Activated CD4-positive, alpha-beta memory T cell treated with anti-CD3 and anti-CD28 coated beads, Interleukin-2, amount 10 ng/mL, durations not matched to agents 7 days and 5 days (primary cell): ENCODE data around the gene HOXD3. TPM values are rescaled to one million over a fixed set of nuclear protein-coding genes. Genes with fewer than 3 reads are reported as not detected.

Experiments used
- CTCF ChIA-PET: fragments of 350-600 bp; sonication (Branson Sonifier 250); formaldehyde crosslinking; loops from one replicate; lab custom pipeline; 2021; ENCODE audit warnings: antibody characterized with exemption, inconsistent platforms; lab: Charles Lee
- POLR2A ChIA-PET: fragments of 350-600 bp; sonication (Branson Sonifier 250); formaldehyde crosslinking; loops from one replicate; lab custom pipeline; 2021; ENCODE audit warnings: antibody characterized with exemption; lab: Charles Lee
- DNase-seq: peaks from one replicate; pipeline ENCODE4 v3.0.0-alpha.2; 2020
- H3K27ac Mint-ChIP-seq: one replicate; pipeline ENCODE4 v1.8.0; 2021; ENCODE audit warnings: mild to moderate bottlenecking, mixed read lengths
- H3K27me3 Mint-ChIP-seq: one replicate; pipeline ENCODE4 v1.8.0; 2021; ENCODE audit warnings: mixed read lengths
- H3K36me3 Mint-ChIP-seq: one replicate; pipeline ENCODE4 v1.8.0; 2021; ENCODE audit warnings: low read depth, mixed read lengths
- H3K4me1 Mint-ChIP-seq: one replicate; pipeline ENCODE4 v1.8.0; 2021; ENCODE audit warnings: mixed read lengths
- H3K4me3 Mint-ChIP-seq: one replicate; pipeline ENCODE4 v1.8.0; 2021; ENCODE audit warnings: mild to moderate bottlenecking, mixed read lengths
- H3K9me3 Mint-ChIP-seq: one replicate; pipeline ENCODE4 v1.8.0; 2021; ENCODE audit warnings: mixed read lengths
- total RNA-seq, 2 experiments: library from RNA; stranded (reverse); gene quantifications; one replicate each; pipeline ENCODE4 v1.2.3, GENCODE V29; 2021

HOXD3 gene
- total RNA-seq, 2 experiments from 2014 or later: not detected

GRCh38 chr2:176131848-176132158 lies 25.3 kb upstream of the HOXD3 start:
- no peak overlapping the region for H3K4me3 Mint-ChIP-seq
- DNase-seq: no peak
- no peak overlapping the region for H3K27ac Mint-ChIP-seq
- H3K9me3 Mint-ChIP-seq: no peaks in the 10 kb centered on the region
- H3K4me1 Mint-ChIP-seq: peaks cover 29% of the 10 kb centered on the region
- peaks cover 10% of the 10 kb centered on the region for H3K36me3 Mint-ChIP-seq
- CTCF ChIA-PET: interaction anchor here (0.7 to 3.4 kb wide), 9 partner anchors 8 to 521 kb away, joined by 4 to 10 read pairs (median 6); partner anchors contain the start of gene HOXD10
- peaks cover 80% of the 10 kb centered on the region for H3K27me3 Mint-ChIP-seq
- POLR2A ChIA-PET: no interaction called here

GRCh38 chr2:176132205-176133171 lies 24.6 kb upstream of the HOXD3 start:
- H3K27me3 Mint-ChIP-seq: peaks cover 83% of the 10 kb centered on the region
- H3K36me3 Mint-ChIP-seq: peaks cover 10% of the 10 kb centered on the region
- POLR2A ChIA-PET: interaction anchor here (1.0 kb wide), 1 partner anchor 11 kb away, joined by 3 read pairs; no protein-coding TSS in a partner anchor
- peaks cover 29% of the 10 kb centered on the region for H3K4me1 Mint-ChIP-seq
- no peak overlapping the region for H3K27ac Mint-ChIP-seq
- peak overlapping the region; percentile 69 for H3K4me3 Mint-ChIP-seq
- no peaks in the 10 kb centered on the region for H3K9me3 Mint-ChIP-seq
- DNase-seq: no peak
- CTCF ChIA-PET: interaction anchor here (0.7 to 3.4 kb wide), 10 partner anchors 8 to 720 kb away, joined by 4 to 10 read pairs (median 6); partner anchors contain the start of gene HOXD10

- H3K4me3 Mint-ChIP-seq: no peak overlapping the region
- DNase-seq: no peak
- ChIA-PET POLR2A (no interaction called here), CTCF (interaction anchor here (0.7 to 3.4 kb wide), 3 partner anchors 37 to 719 kb away, joined by 4 to 9 read pairs (median 7); no protein-coding TSS in a partner anchor)
- no peaks in the 10 kb centered on the region for H3K9me3 Mint-ChIP-seq
- H3K36me3 Mint-ChIP-seq: peaks cover 6% of the 10 kb centered on the region
- H3K27me3 Mint-ChIP-seq: peaks cover 83% of the 10 kb centered on the region
- H3K4me1 Mint-ChIP-seq: peaks cover 25% of the 10 kb centered on the region
- no peak overlapping the region for H3K27ac Mint-ChIP-seq
These were observed 23.7 kb upstream of the HOXD3 start for GRCh38 chr2:176133389-176133788.

- Mint-ChIP-seq H3K27ac (no peak overlapping the region), H3K4me1 (peaks cover 27% of the 10 kb centered on the region), H3K36me3 (peaks cover 5% of the 10 kb centered on the region), H3K4me3 (no peak overlapping the region), H3K9me3 (no peaks in the 10 kb centered on the region), H3K27me3 (peaks cover 84% of the 10 kb centered on the region)
- ChIA-PET POLR2A (no interaction called here), CTCF (interaction anchor here (3.4 kb wide), 1 partner anchor 421 kb away, joined by 9 read pairs; no protein-coding TSS in a partner anchor)
- DNase-seq: no peak
These were observed 23.1 kb upstream of the HOXD3 start for GRCh38 chr2:176134035-176134434.

- Mint-ChIP-seq H3K9me3 (no peaks in the 10 kb centered on the region), H3K4me1 (peaks cover 32% of the 10 kb centered on the region), H3K4me3 (no peak overlapping the region), H3K27me3 (peaks cover 89% of the 10 kb centered on the region), H3K36me3 (peaks cover 5% of the 10 kb centered on the region), H3K27ac (no peak overlapping the region)
- ChIA-PET CTCF (no interaction called here), POLR2A (no interaction called here)
- no peak for DNase-seq
These were observed 22.1 kb upstream of the HOXD3 start for GRCh38 chr2:176135035-176135440.

- H3K36me3 Mint-ChIP-seq: no peaks in the 10 kb centered on the region
- POLR2A ChIA-PET: no interaction called here
- no peak overlapping the region for H3K4me3 Mint-ChIP-seq
- CTCF ChIA-PET: interaction anchor here (1.1 kb wide), 1 partner anchor 318 kb away, joined by 3 read pairs; no protein-coding TSS in a partner anchor
- no peak overlapping the region for H3K27ac Mint-ChIP-seq
- H3K27me3 Mint-ChIP-seq: peaks cover 89% of the 10 kb centered on the region
- peaks cover 34% of the 10 kb centered on the region for H3K4me1 Mint-ChIP-seq
- no peaks in the 10 kb centered on the region for H3K9me3 Mint-ChIP-seq
- no peak for DNase-seq
These were observed 20.5 kb upstream of the HOXD3 start for GRCh38 chr2:176136374-176137251.

GRCh38 chr2:176137252-176137580 lies 19.9 kb upstream of the HOXD3 start:
- Mint-ChIP-seq H3K9me3 (no peaks in the 10 kb centered on the region), H3K27me3 (peaks cover 87% of the 10 kb centered on the region), H3K27ac (no peak overlapping the region), H3K4me3 (no peak overlapping the region), H3K4me1 (peaks cover 31% of the 10 kb centered on the region), H3K36me3 (no peaks in the 10 kb centered on the region)
- CTCF ChIA-PET: no interaction called here
- DNase-seq: no peak
- POLR2A ChIA-PET: no interaction called here

GRCh38 chr2:176137906-176138305 lies 19.2 kb upstream of the HOXD3 start:
- H3K27me3 Mint-ChIP-seq: peaks cover 83% of the 10 kb centered on the region
- no peak for DNase-seq
- ChIA-PET CTCF (interaction anchor here (2.1 kb wide), 1 partner anchor 13 kb away, joined by 6 read pairs; the partner anchor contains the start of gene HOXD4), POLR2A (no interaction called here)
- peaks cover 27% of the 10 kb centered on the region for H3K4me1 Mint-ChIP-seq
- H3K4me3 Mint-ChIP-seq: no peak overlapping the region
- H3K9me3 Mint-ChIP-seq: no peaks in the 10 kb centered on the region
- no peaks in the 10 kb centered on the region for H3K36me3 Mint-ChIP-seq
- no peak overlapping the region for H3K27ac Mint-ChIP-seq

- POLR2A ChIA-PET: no interaction called here
- H3K4me3 Mint-ChIP-seq: no peak overlapping the region
- peaks cover 26% of the 10 kb centered on the region for H3K4me1 Mint-ChIP-seq
- CTCF ChIA-PET: interaction anchor here (1.2 to 3.6 kb wide), 7 partner anchors 11 to 1010 kb away, joined by 5 to 64 read pairs (median 8); partner anchors contain the start of gene HOXD4
- no peaks in the 10 kb centered on the region for H3K9me3 Mint-ChIP-seq
- H3K27me3 Mint-ChIP-seq: peaks cover 81% of the 10 kb centered on the region
- no peaks in the 10 kb centered on the region for H3K36me3 Mint-ChIP-seq
- DNase-seq: no peak
- H3K27ac Mint-ChIP-seq: no peak overlapping the region
These were observed 18.6 kb upstream of the HOXD3 start for GRCh38 chr2:176138526-176138922.

- peaks cover 80% of the 10 kb centered on the region for H3K27me3 Mint-ChIP-seq
- ChIA-PET POLR2A (no interaction called here), CTCF (interaction anchor here (0.9 to 3.6 kb wide), 11 partner anchors 8 to 1009 kb away, joined by 3 to 64 read pairs (median 8); partner anchors contain the start of gene HOXD4)
- H3K9me3 Mint-ChIP-seq: no peaks in the 10 kb centered on the region
- no peaks in the 10 kb centered on the region for H3K36me3 Mint-ChIP-seq
- H3K4me1 Mint-ChIP-seq: peaks cover 26% of the 10 kb centered on the region
- no peak overlapping the region for H3K4me3 Mint-ChIP-seq
- no peak overlapping the region for H3K27ac Mint-ChIP-seq
- no peak for DNase-seq
These were observed 18.0 kb upstream of the HOXD3 start for GRCh38 chr2:176138923-176139660.

- Mint-ChIP-seq H3K27ac (no peak overlapping the region), H3K9me3 (no peaks in the 10 kb centered on the region), H3K4me1 (peaks cover 26% of the 10 kb centered on the region), H3K27me3 (peaks cover 77% of the 10 kb centered on the region), H3K4me3 (no peak overlapping the region), H3K36me3 (no peaks in the 10 kb centered on the region)
- no peak for DNase-seq
- POLR2A ChIA-PET: interaction anchor here (1.0 kb wide), 1 partner anchor 11 kb away, joined by 3 read pairs; no protein-coding TSS in a partner anchor
- CTCF ChIA-PET: interaction anchor here (0.6 to 3.6 kb wide), 25 partner anchors 8 to 1008 kb away, joined by 3 to 64 read pairs (median 4); partner anchors contain the start of gene HOXD4
These were observed 17.2 kb upstream of the HOXD3 start for GRCh38 chr2:176139661-176140512.
